GM12878 (cell line): ENCODE results near the gene GRIK4. TPM values are rescaled to one million over a fixed set of nuclear protein-coding genes. Genes with fewer than 3 reads are reported as not detected.

Experiments used
- ATAC-seq: fragments of 200-7000 bp; cut with Tn5 transposase; 3 replicates; pipeline ENCODE4 v1.9.1; 2020; ENCODE audit warnings: mild to moderate bottlenecking, moderate library complexity
- BruUV-seq: library from RNA; stranded (reverse); fragments of 400-500 nt; replicated peaks from 2 replicates; lab custom pipeline; 2021; lab: Mats Ljungman, UMichigan
- CTCF ChIA-PET: fragments of 300-600 bp; sonication (Branson Sonifier 250); formaldehyde crosslinking; extraction: SDS; loops from one replicate; lab custom pipeline; 2021; ENCODE audit warnings: inconsistent platforms; lab: Yijun Ruan, JAX
- POLR2A ChIA-PET: fragments of 350-600 bp; formaldehyde crosslinking; extraction: SDS; loops from one replicate; lab custom pipeline; 2021; ENCODE audit warnings: inconsistent platforms; lab: Charles Lee
- RAD21 ChIA-PET: fragments of 300-600 bp; sonication (Branson Sonifier 250); formaldehyde crosslinking; loops from one replicate; lab custom pipeline; 2023; ENCODE audit warnings: antibody characterized with exemption; ENCODE audit not compliant: unreplicated experiment; lab: Charles Lee
- SMC1A ChIA-PET: fragments of 300-600 bp; sonication (Branson Sonifier 250); formaldehyde crosslinking; loops from one replicate; lab custom pipeline; 2023; ENCODE audit not compliant: unreplicated experiment, uncharacterized antibody; lab: Charles Lee
- DNase-seq: peaks from one replicate; pipeline ENCODE4 v3.0.0-alpha.2; 2011; ENCODE audit warnings: low read depth, low spot score
- FAIRE-seq: peaks from 3 replicates; lab custom pipeline; 2011; peaks lifted over from hg19 to GRCh38; lab: Jason Lieb, UNC
- H2AFZ ChIP-seq: 2 replicates; pipeline ENCODE4 v1.6.0; 2011; ENCODE audit warnings: low read depth, low read length, control low read depth; ENCODE audit not compliant: control insufficient read depth
- H3K27ac ChIP-seq: 2 replicates; pipeline ENCODE4 v1.5.1; 2011; ENCODE audit warnings: control low read depth; ENCODE audit not compliant: control insufficient read depth, insufficient read depth
- H3K27me3 ChIP-seq, 2 experiments: replicated peaks in 1 of 2; 2 replicates each; pipeline versions ENCODE4 v1.6.0 to v1.6.1; 2011; ENCODE audit warnings: low read length in 1 of 2; ENCODE audit not compliant: control insufficient read depth in 2 of 2, insufficient read depth in 2 of 2
- H3K36me3 ChIP-seq, 2 experiments: 2 replicates each; pipeline ENCODE4 v1.5.1; 2011; ENCODE audit warnings: low read length in 1 of 2; ENCODE audit not compliant: control insufficient read depth in 2 of 2, insufficient read depth in 2 of 2
- H3K4me1 ChIP-seq: 2 replicates; pipeline ENCODE4 v1.6.1; 2011; ENCODE audit warnings: mild to moderate bottlenecking, low read length, moderate library complexity, mixed read lengths; ENCODE audit not compliant: control insufficient read depth, insufficient read depth
- H3K4me2 ChIP-seq: 2 replicates; pipeline ENCODE4 v1.6.0; 2011; ENCODE audit warnings: control low read depth; ENCODE audit not compliant: control insufficient read depth, insufficient read depth
- H3K4me3 ChIP-seq: fragments of 200-600 bp; sonication (generic); 2 replicates; pipeline ENCODE4 v1.5.1; 2016
- H3K79me2 ChIP-seq: 2 replicates; pipeline ENCODE4 v1.6.0; 2011; ENCODE audit warnings: low read length; ENCODE audit not compliant: control insufficient read depth, insufficient read depth
- H3K9ac ChIP-seq: 2 replicates; pipeline ENCODE4 v1.8.0; 2011; ENCODE audit warnings: low read length, control low read depth, mixed read lengths; ENCODE audit not compliant: control insufficient read depth, insufficient read depth
- H3K9me3 ChIP-seq: replicated peaks from 3 replicates; pipeline ENCODE4 v1.5.1; 2011; ENCODE audit warnings: mild to moderate bottlenecking, low read length; ENCODE audit not compliant: control insufficient read depth, insufficient read depth
- H4K20me1 ChIP-seq: 2 replicates; pipeline ENCODE4 v1.6.0; 2011; ENCODE audit not compliant: control insufficient read depth, insufficient read depth
- BMI1 ChIP-seq: fragments of 450-650 bp; IDR thresholded peaks from 2 replicates; pipeline ENCODE4 v1.6.1; 2016; ENCODE audit warnings: mild to moderate bottlenecking, moderate library complexity, borderline replicate concordance
- CREM ChIP-seq: IDR thresholded peaks from 2 replicates; pipeline ENCODE4 v1.6.1; 2014; ENCODE audit warnings: antibody characterized with exemption, low read depth
- PML ChIP-seq: IDR thresholded peaks from 2 replicates; pipeline ENCODE4 v1.6.1; 2012; ENCODE audit warnings: low read length, inconsistent platforms
- SRF ChIP-seq, 2 experiments: IDR thresholded peaks; 2 replicates each; pipeline ENCODE4 v1.6.1; 2011; ENCODE audit warnings: low read depth in 2 of 2, low read length in 2 of 2, mild to moderate bottlenecking in 1 of 2, moderate library complexity in 1 of 2
- YY1 ChIP-seq: IDR thresholded peaks from 2 replicates; pipeline ENCODE4 v1.6.1; 2011; ENCODE audit warnings: low read depth, mild to moderate bottlenecking, low read length
- WGBS: methylation state at CpG from one replicate; pipeline ENCODE4 v1.1.6; 2016; ENCODE audit warnings: low lambda C conversion rate; ENCODE audit not compliant: insufficient replicate concordance, insufficient coverage; ENCODE audit errors: missing lambda C conversion rate; 5-methylcytosine and 5-hydroxymethylcytosine counted together
- in situ Hi-C: fragments of 300-500 bp; cut with MboI; formaldehyde crosslinking; loops from 9 replicates; pipeline ENCODE4 v1.14.3; 2018; ENCODE audit warnings: mixed read lengths
- intact Hi-C: fragments of 100-400 bp; cut with micrococcal nuclease; formaldehyde crosslinking; loops from one replicate; pipeline ENCODE4 v1.14.2; 2022; ENCODE audit not compliant: unreplicated experiment
- polyA plus RNA-seq, 11 experiments: library from polyadenylated mRNA; depleted of rRNA in 4 of 11; unstranded in 6 of 11; stranded (reverse) in 5 of 11; fragments of >200 nt; fragmentation: Nextera tagmentation in 4 of 11; fragmentation: Illumina TruSeq in 1 of 11; extraction: Ambion mirVana in 4 of 11; extraction: Trizol in 1 of 11; gene quantifications; 1 replicate in 1 of 11; 2 replicates in 10 of 11; pipeline versions ENCODE4 v1.2.1 to v1.2.3, GENCODE V29; 2011 to 2016; ENCODE audit warnings: inconsistent platforms in 2 of 11, missing spikeins in 2 of 11, low read depth in 1 of 11
- total RNA-seq, 4 experiments: library from RNA; depleted of rRNA in 3 of 4; stranded (reverse); fragments of >200 nt in 3 of 4; fragmentation: Illumina TruSeq in 1 of 4; extraction: Trizol in 1 of 4; gene quantifications; 2 replicates each; pipeline versions ENCODE4 v1.2.1 to v1.2.3, GENCODE V29; 2013 to 2021
- TF ChIP-seq, protein P1 (sequence below), 3 experiments: IDR thresholded peaks in 2 of 3; conservative IDR thresholded peaks in 1 of 3; 2 replicates each; pipeline ENCODE4 v1.5.1; 2011; ENCODE audit warnings: low read depth in 3 of 3, low read length in 3 of 3, mild to moderate bottlenecking in 3 of 3, control low read depth in 2 of 3, moderate library complexity in 2 of 3, inconsistent platforms in 1 of 3, mixed read lengths in 1 of 3; ENCODE audit not compliant: control insufficient read depth in 2 of 3, insufficient read depth in 1 of 3; ENCODE audit errors: extremely low read depth in 1 of 3
- TF ChIP-seq, protein P2 (sequence below): fragments of 450-650 bp; IDR thresholded peaks from 2 replicates; pipeline ENCODE4 v1.6.1; 2018; ENCODE audit warnings: borderline replicate concordance, mild to moderate bottlenecking; ENCODE audit not compliant: partially characterized antibody

The GRIK4 gene
- total and polyA plus RNA-seq, 10 of the 15 experiments (the other 5 are each of a cell fraction or from before 2014, with no cell fraction given): 0.33 to 3.6 (median 0.72) TPM

DNA sequence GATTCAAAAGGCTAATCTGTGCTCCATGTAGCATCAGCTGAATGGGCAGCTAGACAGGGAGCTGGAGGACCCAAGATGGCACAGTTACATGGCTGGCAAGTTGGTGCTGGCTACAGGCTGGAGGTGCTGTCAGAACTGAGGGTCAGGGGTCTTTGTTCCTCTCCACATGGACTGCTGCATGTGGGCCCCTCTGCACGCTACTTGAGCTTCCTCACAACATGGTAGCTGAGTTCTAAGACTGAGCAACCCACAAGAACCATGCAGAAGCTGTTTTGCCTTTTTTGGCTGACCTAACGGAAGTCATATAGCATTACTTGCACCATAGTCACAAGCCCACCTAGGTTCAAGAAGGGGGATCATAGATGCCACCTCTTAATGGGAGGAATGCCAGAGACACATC, 196.1 kb downstream of the GRIK4 start:
- 88% methylated on average over 2 of the region's 2 CpGs for WGBS
- POLR2A ChIA-PET: no interaction called here
- H3K79me2 ChIP-seq: no peaks in the 10 kb centered on the region
- no peak overlapping the region for H3K9ac ChIP-seq
- DNase-seq (no peak), ATAC-seq (no peak), FAIRE-seq (no peak)
- no peak overlapping the region for H3K4me2 ChIP-seq
- H4K20me1 ChIP-seq: no peaks in the 10 kb centered on the region
- no peak overlapping the region for H3K27ac ChIP-seq
- no TSS peak for BruUV-seq
- intact Hi-C loops: no loop called here
- H2AFZ ChIP-seq: no peak overlapping the region
- RAD21 ChIA-PET: no interaction called here
- SMC1A ChIA-PET: interaction anchor here (2.5 kb wide), 1 partner anchor 22 kb away, joined by 9 read pairs; no protein-coding TSS in a partner anchor
- H3K4me3 ChIP-seq: no peak overlapping the region
- peaks cover 9% of the 10 kb centered on the region; the same call in 2 of the 3 replicates for H3K9me3 ChIP-seq
- peaks cover 53% of the 10 kb centered on the region for H3K4me1 ChIP-seq
- TF ChIP-seq, protein P1, sequence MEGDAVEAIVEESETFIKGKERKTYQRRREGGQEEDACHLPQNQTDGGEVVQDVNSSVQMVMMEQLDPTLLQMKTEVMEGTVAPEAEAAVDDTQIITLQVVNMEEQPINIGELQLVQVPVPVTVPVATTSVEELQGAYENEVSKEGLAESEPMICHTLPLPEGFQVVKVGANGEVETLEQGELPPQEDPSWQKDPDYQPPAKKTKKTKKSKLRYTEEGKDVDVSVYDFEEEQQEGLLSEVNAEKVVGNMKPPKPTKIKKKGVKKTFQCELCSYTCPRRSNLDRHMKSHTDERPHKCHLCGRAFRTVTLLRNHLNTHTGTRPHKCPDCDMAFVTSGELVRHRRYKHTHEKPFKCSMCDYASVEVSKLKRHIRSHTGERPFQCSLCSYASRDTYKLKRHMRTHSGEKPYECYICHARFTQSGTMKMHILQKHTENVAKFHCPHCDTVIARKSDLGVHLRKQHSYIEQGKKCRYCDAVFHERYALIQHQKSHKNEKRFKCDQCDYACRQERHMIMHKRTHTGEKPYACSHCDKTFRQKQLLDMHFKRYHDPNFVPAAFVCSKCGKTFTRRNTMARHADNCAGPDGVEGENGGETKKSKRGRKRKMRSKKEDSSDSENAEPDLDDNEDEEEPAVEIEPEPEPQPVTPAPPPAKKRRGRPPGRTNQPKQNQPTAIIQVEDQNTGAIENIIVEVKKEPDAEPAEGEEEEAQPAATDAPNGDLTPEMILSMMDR (IDR thresholded peaks at IDR 0.05 in 2 of 3, conservative IDR thresholded peaks at IDR 0.05 in 1 of 3; ENCODE audit: control insufficient read depth in 2 of 3, extremely low read depth in 1 of 3, insufficient read depth in 1 of 3, low read depth in 3 of 3, low read length in 3 of 3): no peak
- TF ChIP-seq, protein P2, sequence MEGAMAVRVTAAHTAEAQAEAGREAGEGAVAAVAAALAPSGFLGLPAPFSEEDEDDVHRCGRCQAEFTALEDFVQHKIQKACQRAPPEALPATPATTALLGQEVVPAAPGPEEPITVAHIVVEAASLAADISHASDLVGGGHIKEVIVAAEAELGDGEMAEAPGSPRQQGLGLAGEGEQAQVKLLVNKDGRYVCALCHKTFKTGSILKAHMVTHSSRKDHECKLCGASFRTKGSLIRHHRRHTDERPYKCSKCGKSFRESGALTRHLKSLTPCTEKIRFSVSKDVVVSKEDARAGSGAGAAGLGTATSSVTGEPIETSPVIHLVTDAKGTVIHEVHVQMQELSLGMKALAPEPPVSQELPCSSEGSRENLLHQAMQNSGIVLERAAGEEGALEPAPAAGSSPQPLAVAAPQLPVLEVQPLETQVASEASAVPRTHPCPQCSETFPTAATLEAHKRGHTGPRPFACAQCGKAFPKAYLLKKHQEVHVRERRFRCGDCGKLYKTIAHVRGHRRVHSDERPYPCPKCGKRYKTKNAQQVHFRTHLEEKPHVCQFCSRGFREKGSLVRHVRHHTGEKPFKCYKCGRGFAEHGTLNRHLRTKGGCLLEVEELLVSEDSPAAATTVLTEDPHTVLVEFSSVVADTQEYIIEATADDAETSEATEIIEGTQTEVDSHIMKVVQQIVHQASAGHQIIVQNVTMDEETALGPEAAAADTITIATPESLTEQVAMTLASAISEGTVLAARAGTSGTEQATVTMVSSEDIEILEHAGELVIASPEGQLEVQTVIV: no peak
- TF ChIP-seq SRF (IDR thresholded peaks at IDR 0.05; ENCODE audit: low read depth in 2 of 2, low read length in 2 of 2): no peak
- TF ChIP-seq PML: no peak
- TF ChIP-seq CREM: no peak
- peak; percentile 61 for TF ChIP-seq YY1
- TF ChIP-seq BMI1: no peak
- CTCF ChIA-PET: interaction anchor here (0.5 to 1.9 kb wide), 3 partner anchors 48 to 197 kb away, joined by 3 to 5 read pairs (median 4); partner anchors contain the start of gene GRIK4
- no peaks in the 10 kb centered on the region for H3K27me3 ChIP-seq
- H3K36me3 ChIP-seq: peaks cover 0 to 9% of the 10 kb centered on the region in 2 experiments; a peak in 2 of 4 replicates
- in situ Hi-C loops: no loop called here
